Neural crest cell (in vitro differentiated cells): ENCODE data around the gene NCAPG2. TPM values are rescaled to one million over a fixed set of nuclear protein-coding genes. Genes with fewer than 3 reads are reported as not detected.

ENCODE experiments used
- DNase-seq: peaks from one replicate; pipeline ENCODE4 v3.0.0; 2021; ENCODE audit warnings: low read depth, mixed read lengths, low spot score
- H3K27ac Mint-ChIP-seq: one replicate; pipeline ENCODE4 v1.8.0; 2021; ENCODE audit warnings: mild to moderate bottlenecking, mixed read lengths; ENCODE audit not compliant: unreplicated experiment
- H3K27me3 Mint-ChIP-seq: 2 replicates; pipeline ENCODE4 v1.8.0; 2021; ENCODE audit warnings: low read depth, mild to moderate bottlenecking, mixed read lengths
- H3K36me3 Mint-ChIP-seq: 2 replicates; pipeline ENCODE4 v1.8.0; 2021; ENCODE audit warnings: low read depth, mild to moderate bottlenecking, mixed read lengths
- H3K4me1 Mint-ChIP-seq: 2 replicates; pipeline ENCODE4 v1.8.0; 2021; ENCODE audit warnings: mixed read lengths
- H3K4me3 Mint-ChIP-seq: one replicate; pipeline ENCODE4 v1.8.0; 2021; ENCODE audit warnings: mild to moderate bottlenecking, mixed read lengths
- H3K9me3 Mint-ChIP-seq: 2 replicates; pipeline ENCODE4 v1.8.0; 2021; ENCODE audit warnings: mixed read lengths
- long read RNA-seq: library from polyadenylated mRNA; unstranded; transcript quantifications from one replicate; pipeline ENCODE4 v2.0.0, GENCODE V29; 2020
- total RNA-seq: library from RNA; stranded (reverse); gene quantifications from 2 replicates; pipeline ENCODE4 v1.2.1, GENCODE V29; 2021
- TF ChIP-seq, protein P1 (sequence below): fragments of 200-600 bp; sonication (generic); conservative IDR thresholded peaks from 2 replicates; pipeline ENCODE4 v1.5.0; 2021; ENCODE audit warnings: antibody characterized with exemption, mild to moderate bottlenecking

NCAPG2 gene, protein sequence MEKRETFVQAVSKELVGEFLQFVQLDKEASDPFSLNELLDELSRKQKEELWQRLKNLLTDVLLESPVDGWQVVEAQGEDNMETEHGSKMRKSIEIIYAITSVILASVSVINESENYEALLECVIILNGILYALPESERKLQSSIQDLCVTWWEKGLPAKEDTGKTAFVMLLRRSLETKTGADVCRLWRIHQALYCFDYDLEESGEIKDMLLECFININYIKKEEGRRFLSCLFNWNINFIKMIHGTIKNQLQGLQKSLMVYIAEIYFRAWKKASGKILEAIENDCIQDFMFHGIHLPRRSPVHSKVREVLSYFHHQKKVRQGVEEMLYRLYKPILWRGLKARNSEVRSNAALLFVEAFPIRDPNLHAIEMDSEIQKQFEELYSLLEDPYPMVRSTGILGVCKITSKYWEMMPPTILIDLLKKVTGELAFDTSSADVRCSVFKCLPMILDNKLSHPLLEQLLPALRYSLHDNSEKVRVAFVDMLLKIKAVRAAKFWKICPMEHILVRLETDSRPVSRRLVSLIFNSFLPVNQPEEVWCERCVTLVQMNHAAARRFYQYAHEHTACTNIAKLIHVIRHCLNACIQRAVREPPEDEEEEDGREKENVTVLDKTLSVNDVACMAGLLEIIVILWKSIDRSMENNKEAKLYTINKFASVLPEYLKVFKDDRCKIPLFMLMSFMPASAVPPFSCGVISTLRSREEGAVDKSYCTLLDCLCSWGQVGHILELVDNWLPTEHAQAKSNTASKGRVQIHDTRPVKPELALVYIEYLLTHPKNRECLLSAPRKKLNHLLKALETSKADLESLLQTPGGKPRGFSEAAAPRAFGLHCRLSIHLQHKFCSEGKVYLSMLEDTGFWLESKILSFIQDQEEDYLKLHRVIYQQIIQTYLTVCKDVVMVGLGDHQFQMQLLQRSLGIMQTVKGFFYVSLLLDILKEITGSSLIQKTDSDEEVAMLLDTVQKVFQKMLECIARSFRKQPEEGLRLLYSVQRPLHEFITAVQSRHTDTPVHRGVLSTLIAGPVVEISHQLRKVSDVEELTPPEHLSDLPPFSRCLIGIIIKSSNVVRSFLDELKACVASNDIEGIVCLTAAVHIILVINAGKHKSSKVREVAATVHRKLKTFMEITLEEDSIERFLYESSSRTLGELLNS
- total RNA-seq = 84.9 and 86.7 TPM in 2 replicates
- long read RNA-seq, full-length matches to known transcripts = 73 of 167 reads
- long read RNA-seq, partial matches to known transcripts = 46 of 167 reads
- long read RNA-seq, other reads (novel, unspliced or antisense) = 48 of 167 reads

GRCh38 chr7:158704524-158705233, at the start of gene NCAPG2:
Gene NCAPG2 (minus strand): TSS chr7:158704804. CDS start chr7:158701899, 2,905 bp downstream.
- Mint-ChIP-seq H3K9me3 (no peaks in the 10 kb centered on the region), H3K27me3 (no peaks in the 10 kb centered on the region), H3K4me3 (peak within 1 kb of the TSS; percentile 92), H3K4me1 (peaks cover 40% of the 10 kb centered on the region), H3K27ac (peak within 1 kb of the TSS; percentile 95), H3K36me3 (peaks cover 6% of the 10 kb centered on the region)
- DNase-seq = peak; percentile 96
- TF ChIP-seq, protein P1, sequence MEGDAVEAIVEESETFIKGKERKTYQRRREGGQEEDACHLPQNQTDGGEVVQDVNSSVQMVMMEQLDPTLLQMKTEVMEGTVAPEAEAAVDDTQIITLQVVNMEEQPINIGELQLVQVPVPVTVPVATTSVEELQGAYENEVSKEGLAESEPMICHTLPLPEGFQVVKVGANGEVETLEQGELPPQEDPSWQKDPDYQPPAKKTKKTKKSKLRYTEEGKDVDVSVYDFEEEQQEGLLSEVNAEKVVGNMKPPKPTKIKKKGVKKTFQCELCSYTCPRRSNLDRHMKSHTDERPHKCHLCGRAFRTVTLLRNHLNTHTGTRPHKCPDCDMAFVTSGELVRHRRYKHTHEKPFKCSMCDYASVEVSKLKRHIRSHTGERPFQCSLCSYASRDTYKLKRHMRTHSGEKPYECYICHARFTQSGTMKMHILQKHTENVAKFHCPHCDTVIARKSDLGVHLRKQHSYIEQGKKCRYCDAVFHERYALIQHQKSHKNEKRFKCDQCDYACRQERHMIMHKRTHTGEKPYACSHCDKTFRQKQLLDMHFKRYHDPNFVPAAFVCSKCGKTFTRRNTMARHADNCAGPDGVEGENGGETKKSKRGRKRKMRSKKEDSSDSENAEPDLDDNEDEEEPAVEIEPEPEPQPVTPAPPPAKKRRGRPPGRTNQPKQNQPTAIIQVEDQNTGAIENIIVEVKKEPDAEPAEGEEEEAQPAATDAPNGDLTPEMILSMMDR = peak; percentile 30

- TF ChIP-seq, protein P1 = no peak
- Mint-ChIP-seq H3K36me3 (peaks cover 15% of the 10 kb centered on the region), H3K9me3 (no peaks in the 10 kb centered on the region), H3K27ac (no peak overlapping the region), H3K4me3 (no peak overlapping the region), H3K4me1 (no peaks in the 10 kb centered on the region), H3K27me3 (no peaks in the 10 kb centered on the region)
- no peak for DNase-seq
Measured at GRCh38 chr7:158753900-158754299, 49.3 kb upstream of the NCAPG2 start.

DNA sequence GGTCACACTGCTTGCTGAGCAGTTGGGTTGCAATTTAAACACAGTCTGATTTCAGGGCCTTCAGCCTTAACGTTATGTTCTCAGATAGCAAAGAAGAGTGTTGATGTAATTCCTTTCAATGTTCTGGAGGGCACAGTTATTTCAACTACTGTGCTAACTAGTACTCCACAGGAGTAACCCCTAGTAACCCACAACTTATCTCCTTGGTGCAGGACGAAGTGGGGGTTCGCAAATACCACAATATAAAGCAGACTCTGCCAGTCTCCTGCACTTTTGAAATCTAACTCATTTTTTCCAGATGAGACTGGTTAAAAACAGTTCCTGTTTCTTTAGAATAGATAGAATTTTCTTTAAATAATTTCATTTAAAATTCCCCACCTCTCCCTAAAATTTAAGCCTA, 47.1 kb upstream of the NCAPG2 start:
- DNase-seq = no peak
- TF ChIP-seq, protein P1 = no peak

DNA sequence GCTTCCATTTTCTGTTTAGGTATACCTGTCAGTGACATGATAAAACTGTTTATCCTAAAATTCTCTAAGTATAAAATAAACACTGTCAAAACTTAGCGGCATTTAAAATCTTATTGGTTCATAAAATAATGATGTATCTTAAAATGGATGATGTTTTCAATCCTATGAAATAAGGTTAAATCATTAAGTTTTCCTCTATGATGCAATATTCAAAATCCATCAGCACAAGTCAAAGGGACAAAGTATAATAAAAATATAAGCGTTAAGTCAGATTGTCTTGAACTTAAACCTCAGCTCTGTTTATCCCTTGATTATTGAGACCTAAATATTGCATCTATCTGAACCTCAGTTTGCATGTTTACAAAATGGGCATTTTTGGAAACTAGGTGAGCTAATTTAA, 46.6 kb upstream of the NCAPG2 start:
- Mint-ChIP-seq H3K4me3 (no peak overlapping the region), H3K4me1 (no peaks in the 10 kb centered on the region), H3K9me3 (no peaks in the 10 kb centered on the region), H3K27ac (no peak overlapping the region), H3K36me3 (peaks cover 2% of the 10 kb centered on the region), H3K27me3 (no peaks in the 10 kb centered on the region)
- TF ChIP-seq, protein P1 = no peak
- no peak for DNase-seq

More for the DNA sequence above, 47.1 kb upstream of the NCAPG2 start:
- Mint-ChIP-seq H3K36me3 (peaks cover 3% of the 10 kb centered on the region), H3K4me3 (no peak overlapping the region), H3K9me3 (no peaks in the 10 kb centered on the region), H3K27me3 (no peaks in the 10 kb centered on the region), H3K4me1 (no peaks in the 10 kb centered on the region), H3K27ac (no peak overlapping the region)
